ENCODE data around the gene IPO13. TPM values are rescaled to one million over a fixed set of nuclear protein-coding genes. Genes with fewer than 3 reads are reported as not detected.

IPO13 gene
- total RNA-seq, 1 donor from 2014 or later = 53.2 TPM

DNA sequence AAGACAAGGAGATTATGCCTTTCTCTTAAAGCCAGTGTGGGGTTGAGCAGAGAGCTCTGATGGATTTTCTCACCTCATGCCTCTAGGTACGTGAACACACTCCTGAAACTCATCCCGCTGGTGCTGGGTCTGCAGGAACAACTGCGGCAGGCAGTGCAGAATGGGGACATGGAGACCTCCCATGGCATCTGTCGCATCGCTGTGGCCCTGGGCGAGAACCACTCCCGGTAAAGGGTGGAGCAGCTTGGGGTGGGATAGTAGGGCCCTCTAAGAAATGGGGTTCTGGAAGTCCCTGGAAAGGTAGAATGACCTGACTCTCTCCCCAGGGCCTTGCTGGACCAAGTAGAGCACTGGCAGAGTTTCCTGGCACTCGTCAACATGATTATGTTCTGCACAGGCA lies 9.5 kb downstream of the IPO13 start:
- Mint-ChIP-seq H3K4me1 (ENCODE audit: low read depth, unreplicated experiment) (no peaks in the 10 kb centered on the region), H3K27ac (ENCODE audit: unreplicated experiment) (no peak overlapping the region), H3K27me3 (ENCODE audit: unreplicated experiment) (peaks cover 1% of the 10 kb centered on the region), H3K4me3 (ENCODE audit: unreplicated experiment) (no peak overlapping the region), H3K9me3 (ENCODE audit: unreplicated experiment) (peaks cover 2% of the 10 kb centered on the region), H3K36me3 (ENCODE audit: unreplicated experiment) (no peaks in the 10 kb centered on the region)
- TF ChIP-seq, protein P1, sequence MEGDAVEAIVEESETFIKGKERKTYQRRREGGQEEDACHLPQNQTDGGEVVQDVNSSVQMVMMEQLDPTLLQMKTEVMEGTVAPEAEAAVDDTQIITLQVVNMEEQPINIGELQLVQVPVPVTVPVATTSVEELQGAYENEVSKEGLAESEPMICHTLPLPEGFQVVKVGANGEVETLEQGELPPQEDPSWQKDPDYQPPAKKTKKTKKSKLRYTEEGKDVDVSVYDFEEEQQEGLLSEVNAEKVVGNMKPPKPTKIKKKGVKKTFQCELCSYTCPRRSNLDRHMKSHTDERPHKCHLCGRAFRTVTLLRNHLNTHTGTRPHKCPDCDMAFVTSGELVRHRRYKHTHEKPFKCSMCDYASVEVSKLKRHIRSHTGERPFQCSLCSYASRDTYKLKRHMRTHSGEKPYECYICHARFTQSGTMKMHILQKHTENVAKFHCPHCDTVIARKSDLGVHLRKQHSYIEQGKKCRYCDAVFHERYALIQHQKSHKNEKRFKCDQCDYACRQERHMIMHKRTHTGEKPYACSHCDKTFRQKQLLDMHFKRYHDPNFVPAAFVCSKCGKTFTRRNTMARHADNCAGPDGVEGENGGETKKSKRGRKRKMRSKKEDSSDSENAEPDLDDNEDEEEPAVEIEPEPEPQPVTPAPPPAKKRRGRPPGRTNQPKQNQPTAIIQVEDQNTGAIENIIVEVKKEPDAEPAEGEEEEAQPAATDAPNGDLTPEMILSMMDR (IDR thresholded peaks at IDR 0.05; ENCODE audit: partially characterized antibody, unreplicated experiment) = no peak
- DNase-seq = no peak

DNA sequence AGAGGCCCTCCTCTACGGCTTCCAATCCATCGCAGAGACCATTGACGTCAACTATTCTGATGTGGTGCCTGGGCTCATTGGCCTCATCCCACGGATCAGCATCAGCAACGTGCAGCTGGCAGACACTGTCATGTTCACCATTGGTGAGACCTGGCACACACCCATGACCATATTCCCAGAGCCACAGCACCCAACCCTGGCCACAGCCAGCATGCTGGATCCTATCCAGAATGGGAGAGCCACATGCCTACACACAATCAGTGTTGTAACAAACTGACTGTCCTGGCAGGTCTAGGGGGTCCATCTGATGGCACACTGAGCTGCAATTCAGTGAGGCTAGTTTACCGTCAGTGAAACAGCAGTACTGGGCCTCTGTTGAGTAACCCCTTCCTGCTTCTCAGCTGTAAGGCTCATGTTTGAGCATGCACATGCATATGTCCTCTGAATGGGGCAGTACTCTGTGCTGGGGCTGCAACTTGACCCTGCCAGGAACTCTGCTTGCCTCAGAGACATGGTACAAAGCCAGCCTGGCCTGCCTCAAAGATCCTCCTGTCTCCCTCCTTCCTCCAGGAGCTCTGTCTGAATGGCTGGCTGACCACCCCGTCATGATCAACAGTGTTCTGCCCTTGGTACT lies 10.8 kb downstream of the IPO13 start:
- DNase-seq = no peak
- Mint-ChIP-seq H3K4me1 (ENCODE audit: low read depth, unreplicated experiment) (no peaks in the 10 kb centered on the region), H3K27me3 (ENCODE audit: unreplicated experiment) (peaks cover 1% of the 10 kb centered on the region), H3K9me3 (ENCODE audit: unreplicated experiment) (peaks cover 2% of the 10 kb centered on the region), H3K4me3 (ENCODE audit: unreplicated experiment) (no peak overlapping the region), H3K36me3 (ENCODE audit: unreplicated experiment) (no peaks in the 10 kb centered on the region), H3K27ac (ENCODE audit: unreplicated experiment) (no peak overlapping the region)
- TF ChIP-seq, protein P1 (IDR thresholded peaks at IDR 0.05; ENCODE audit: partially characterized antibody, unreplicated experiment) = no peak

- Mint-ChIP-seq H3K9me3 (ENCODE audit: unreplicated experiment) (peaks cover 2% of the 10 kb centered on the region), H3K36me3 (ENCODE audit: unreplicated experiment) (no peaks in the 10 kb centered on the region), H3K4me1 (ENCODE audit: low read depth, unreplicated experiment) (no peaks in the 10 kb centered on the region), H3K4me3 (ENCODE audit: unreplicated experiment) (no peak overlapping the region), H3K27me3 (ENCODE audit: unreplicated experiment) (peaks cover 1% of the 10 kb centered on the region), H3K27ac (ENCODE audit: unreplicated experiment) (no peak overlapping the region)
- TF ChIP-seq, protein P1 (IDR thresholded peaks at IDR 0.05; ENCODE audit: partially characterized antibody, unreplicated experiment) = no peak
- no peak for DNase-seq
Measured at GRCh38 chr1:43958351-43959255, 11.9 kb downstream of the IPO13 start.

DNA sequence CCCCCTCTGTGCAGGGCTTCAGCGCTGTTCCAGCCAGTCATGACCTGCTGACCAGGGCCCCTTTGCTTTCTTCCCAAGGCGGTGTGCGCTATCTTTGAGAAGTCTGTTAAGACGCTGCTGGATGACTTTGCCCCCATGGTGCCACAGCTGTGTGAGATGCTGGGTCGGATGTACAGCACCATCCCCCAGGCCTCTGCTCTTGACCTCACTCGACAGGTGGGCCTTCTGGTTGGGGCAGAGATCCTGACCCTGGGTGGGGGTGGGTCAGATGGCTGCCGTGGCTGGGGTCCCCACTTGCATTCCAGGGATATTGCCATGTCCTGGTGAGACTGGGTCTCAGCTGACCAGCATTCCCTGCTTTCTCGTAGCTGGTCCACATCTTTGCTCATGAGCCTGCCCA lies 14.0 kb downstream of the IPO13 start:
- no peak overlapping the region for H3K27ac Mint-ChIP-seq (ENCODE audit: unreplicated experiment)
- no peak overlapping the region for H3K4me3 Mint-ChIP-seq (ENCODE audit: unreplicated experiment)
- peaks cover 2% of the 10 kb centered on the region for H3K9me3 Mint-ChIP-seq (ENCODE audit: unreplicated experiment)
- DNase-seq = no peak
- no peaks in the 10 kb centered on the region for H3K4me1 Mint-ChIP-seq (ENCODE audit: low read depth, unreplicated experiment)
- H3K27me3 Mint-ChIP-seq (ENCODE audit: unreplicated experiment) = peaks cover 1% of the 10 kb centered on the region
- TF ChIP-seq, protein P1 (IDR thresholded peaks at IDR 0.05; ENCODE audit: partially characterized antibody, unreplicated experiment) = no peak
- no peaks in the 10 kb centered on the region for H3K36me3 Mint-ChIP-seq (ENCODE audit: unreplicated experiment)

DNA sequence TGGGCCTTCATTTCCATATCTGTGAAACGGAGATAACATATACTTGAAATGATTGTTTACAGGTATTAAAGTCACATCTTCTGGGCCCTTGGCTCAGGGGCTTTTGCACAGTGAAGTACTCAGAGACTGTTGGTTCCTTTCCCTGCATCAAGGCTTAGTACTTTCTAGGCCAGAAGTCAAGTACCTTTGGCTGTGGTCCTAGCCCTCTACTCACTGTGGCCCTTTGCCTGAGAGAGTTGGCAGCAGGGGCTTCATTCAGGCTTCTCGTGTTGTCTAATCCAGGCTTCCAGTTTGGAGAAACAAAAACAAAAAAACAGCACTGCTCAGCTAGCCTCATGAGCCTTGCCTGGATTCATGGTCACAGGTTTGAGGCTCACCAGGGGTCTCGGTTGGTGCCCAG lies 14.9 kb downstream of the IPO13 start:
- Mint-ChIP-seq H3K27ac (ENCODE audit: unreplicated experiment) (no peak overlapping the region), H3K4me3 (ENCODE audit: unreplicated experiment) (no peak overlapping the region), H3K36me3 (ENCODE audit: unreplicated experiment) (no peaks in the 10 kb centered on the region), H3K4me1 (ENCODE audit: low read depth, unreplicated experiment) (no peaks in the 10 kb centered on the region), H3K27me3 (ENCODE audit: unreplicated experiment) (peaks cover 1% of the 10 kb centered on the region), H3K9me3 (ENCODE audit: unreplicated experiment) (peaks cover 2% of the 10 kb centered on the region)
- no peak for DNase-seq
- TF ChIP-seq, protein P1 (IDR thresholded peaks at IDR 0.05; ENCODE audit: partially characterized antibody, unreplicated experiment) = no peak
